Adipose tissue (tissue), 3 donors: ENCODE results near the gene SPACA6. TPM values are rescaled to one million over a fixed set of nuclear protein-coding genes. Genes with fewer than 3 reads are reported as not detected.
"Not testable (repeated sequence)": the region's sequence is repeated elsewhere in the genome, so short reads cannot be mapped to it uniquely, and the experiment has no call there.

Experiments
- H3K27ac ChIP-seq: one replicate; pipeline ENCODE4 v1.5.1; 2013; ENCODE audit warnings: low read depth, low read length
- WGBS, 3 donors: extraction: QIAGEN DNeasy Blood & Tissue Kit; methylation state at CpG; one replicate each; pipeline ENCODE4 v1.1.7; 2013; 5-methylcytosine and 5-hydroxymethylcytosine counted together
- polyA plus RNA-seq, 3 donors: library from polyadenylated mRNA; stranded (reverse); fragments of 200-250 nt; gene quantifications; one replicate each; pipeline ENCODE4 v1.2.3, GENCODE V29; 2013
- donor health status: healthy with polysubstance abuse.
- donor health status: Bipolar disorder and iron deficiency.
- donor health status: healthy.

SPACA6 gene, protein sequence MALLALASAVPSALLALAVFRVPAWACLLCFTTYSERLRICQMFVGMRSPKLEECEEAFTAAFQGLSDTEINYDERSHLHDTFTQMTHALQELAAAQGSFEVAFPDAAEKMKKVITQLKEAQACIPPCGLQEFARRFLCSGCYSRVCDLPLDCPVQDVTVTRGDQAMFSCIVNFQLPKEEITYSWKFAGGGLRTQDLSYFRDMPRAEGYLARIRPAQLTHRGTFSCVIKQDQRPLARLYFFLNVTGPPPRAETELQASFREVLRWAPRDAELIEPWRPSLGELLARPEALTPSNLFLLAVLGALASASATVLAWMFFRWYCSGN
- 10 to 100 TPM in 2 of 3 donors, 1 to 10 TPM in 1; 4.7 to 38.5 (median 14.3) TPM for polyA plus RNA-seq

DNA sequence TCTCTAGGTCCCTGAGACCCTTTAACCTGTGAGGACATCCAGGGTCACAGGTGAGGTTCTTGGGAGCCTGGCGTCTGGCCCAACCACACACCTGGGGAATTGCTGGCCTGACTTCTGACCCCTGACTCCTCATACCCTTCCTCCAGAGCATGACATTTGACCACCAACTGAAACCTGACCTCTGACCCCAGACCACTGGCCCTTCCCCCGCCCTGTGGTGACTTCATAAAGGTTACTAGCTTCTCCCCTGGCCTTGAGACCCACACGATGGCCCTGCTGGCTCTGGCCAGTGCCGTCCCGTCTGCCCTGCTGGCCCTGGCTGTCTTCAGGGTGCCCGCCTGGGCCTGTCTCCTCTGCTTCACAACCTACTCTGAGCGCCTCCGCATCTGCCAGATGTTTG is at the start of gene SPACA6:
TSS of gene SPACA6 (plus strand) at position 71 of the 400 bp plus-strand sequence. CDS start at position 268, 197 bp downstream.
- 80 to 88% (median 82%) methylated on average over 8 of the region's 8 CpGs for WGBS, 3 donors
- no peak within 1 kb of the TSS for H3K27ac ChIP-seq

DNA sequence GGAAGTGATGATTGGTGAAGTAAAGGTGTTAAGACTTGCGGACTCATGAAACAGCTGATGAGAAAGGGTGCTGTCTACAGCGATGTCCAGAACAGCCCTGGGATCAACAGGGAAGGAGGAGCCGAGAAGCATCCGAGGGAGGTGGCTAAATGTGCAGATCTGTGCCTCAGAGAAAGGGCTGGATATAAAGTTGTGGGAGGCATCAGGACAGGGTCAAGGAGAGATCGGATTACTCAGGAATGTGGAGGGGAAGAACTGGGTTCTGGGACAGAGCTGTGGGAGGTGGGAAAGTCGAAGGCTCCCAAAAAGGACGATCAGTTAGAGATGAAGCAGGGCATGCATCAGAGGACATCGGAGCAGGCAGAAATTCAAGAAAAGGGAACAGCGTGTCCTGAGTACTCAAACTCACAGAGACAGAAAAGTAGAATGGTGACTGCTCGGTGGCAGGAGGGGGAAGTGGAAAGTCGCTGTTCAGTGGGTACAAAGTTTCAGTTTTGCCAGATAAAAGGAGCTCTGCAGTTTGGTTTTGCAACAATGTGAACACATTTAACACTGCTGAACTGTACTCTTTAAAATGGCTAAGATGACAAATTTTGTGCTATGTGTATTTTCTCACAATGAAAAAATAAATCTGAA is 48.4 kb upstream of the SPACA6 start:
- no peak overlapping the region for H3K27ac ChIP-seq
- WGBS, 3 donors, result 34 to 38% (median 37%) methylated on average over 11 of the region's 11 CpGs

DNA sequence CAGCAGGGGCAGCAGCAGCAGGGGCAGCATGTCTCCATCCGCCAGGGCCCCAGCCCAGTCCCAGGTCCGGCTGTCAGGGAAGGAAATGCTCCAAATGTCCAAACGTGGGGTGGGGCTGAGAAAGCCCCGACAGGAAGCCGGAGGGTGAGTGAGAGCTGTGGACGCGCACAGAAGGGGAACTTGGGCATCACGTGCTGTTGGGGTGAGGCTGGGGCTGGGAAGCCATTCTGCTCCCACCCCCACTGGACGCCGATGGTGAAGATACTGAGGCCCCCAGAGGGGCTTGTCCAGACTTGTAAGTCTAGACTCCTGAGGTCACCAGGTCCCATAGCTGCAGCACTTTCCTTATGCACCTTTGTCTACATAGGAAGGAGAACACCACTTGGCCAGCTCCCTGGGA is 46.4 kb upstream of the SPACA6 start, which contains the start of gene SIGLEC14:
TSS of gene SIGLEC14 (minus strand) at position 96 of the 400 bp plus-strand sequence. CDS start at position 30, 66 bp downstream.
- not testable (repeated sequence) for H3K27ac ChIP-seq
- WGBS, 3 donors, result 4 to 32% (median 19%) methylated on average over 3 to 5 of the region's 10 CpGs

DNA sequence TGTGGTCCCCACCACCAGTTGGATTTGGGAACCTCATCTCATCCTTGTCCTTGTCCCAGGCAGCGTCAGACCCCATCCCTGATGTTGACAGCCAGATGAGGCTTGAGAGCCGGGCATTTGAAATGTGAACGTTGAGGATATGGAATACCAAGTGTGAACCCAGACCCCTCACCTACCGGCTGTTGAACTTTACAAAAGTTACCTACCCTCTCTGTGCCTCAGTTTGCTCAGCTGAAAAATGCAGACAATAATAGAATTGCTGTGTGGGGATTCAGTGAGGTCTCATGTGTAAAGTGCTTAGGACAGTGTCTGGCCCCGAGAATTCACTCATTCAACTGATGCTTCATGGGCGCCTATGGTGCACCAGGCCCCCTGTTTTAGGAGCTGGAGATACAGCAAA is 45.8 kb upstream of the SPACA6 start:
- 77 to 91% (median 91%) methylated on average over 6 of the region's 6 CpGs for WGBS, 3 donors
- H3K27ac ChIP-seq, result no peak overlapping the region

DNA sequence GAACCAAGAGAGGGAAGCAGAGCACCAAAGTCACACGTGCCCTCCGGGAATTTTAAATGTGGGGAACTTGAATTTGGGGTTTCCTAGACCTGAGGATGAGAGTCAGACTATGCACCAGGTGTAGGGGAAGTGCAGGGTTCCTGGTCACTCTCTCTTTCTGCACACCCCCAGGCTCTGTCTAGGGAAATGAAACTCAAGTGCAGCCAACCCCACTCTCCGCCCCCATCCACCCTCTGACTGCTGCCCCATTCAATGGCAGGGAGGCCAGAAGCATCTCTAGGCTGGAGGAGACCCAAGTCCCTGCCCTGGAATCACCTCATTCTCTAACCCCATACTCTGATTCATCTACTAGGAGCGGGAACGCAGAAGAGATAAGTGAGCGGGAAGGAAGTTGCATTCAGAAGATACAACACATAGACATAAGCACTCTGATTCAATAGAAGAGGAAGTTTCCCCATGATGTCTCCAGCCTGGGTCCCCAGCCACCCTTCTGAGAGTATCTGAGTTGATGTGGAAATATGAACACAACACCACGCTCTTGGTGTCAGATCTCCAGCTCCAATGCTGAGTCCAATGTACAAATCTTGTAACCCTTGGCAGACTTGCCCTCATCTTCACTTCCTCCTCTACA is 41.8 kb upstream of the SPACA6 start:
- H3K27ac ChIP-seq, result no peak overlapping the region
- 61 to 67% (median 62%) methylated on average over 7 of the region's 7 CpGs for WGBS, 3 donors

DNA sequence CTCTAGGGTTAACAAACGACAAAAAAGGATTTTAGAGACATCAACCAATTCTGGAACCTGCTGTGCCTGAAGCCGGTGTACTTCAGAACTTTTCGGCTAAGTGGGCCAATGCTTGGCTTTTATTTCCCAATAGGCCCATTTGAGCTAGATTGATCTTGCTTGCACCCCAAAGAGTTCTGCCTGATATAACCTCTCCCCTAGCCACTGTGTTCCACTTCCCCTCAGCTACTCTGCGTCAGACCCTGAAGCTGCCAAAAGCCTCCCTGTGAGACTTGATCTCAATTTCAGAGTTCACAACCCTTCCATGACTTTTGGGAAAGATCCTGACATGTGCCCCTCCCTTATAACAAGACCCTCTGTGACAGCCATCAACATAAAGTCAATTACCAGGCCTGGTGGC is 40.9 kb upstream of the SPACA6 start:
- H3K27ac ChIP-seq, result no peak overlapping the region
- WGBS, 3 donors, result 41 to 62% (median 62%) methylated on average over 4 of the region's 4 CpGs

DNA sequence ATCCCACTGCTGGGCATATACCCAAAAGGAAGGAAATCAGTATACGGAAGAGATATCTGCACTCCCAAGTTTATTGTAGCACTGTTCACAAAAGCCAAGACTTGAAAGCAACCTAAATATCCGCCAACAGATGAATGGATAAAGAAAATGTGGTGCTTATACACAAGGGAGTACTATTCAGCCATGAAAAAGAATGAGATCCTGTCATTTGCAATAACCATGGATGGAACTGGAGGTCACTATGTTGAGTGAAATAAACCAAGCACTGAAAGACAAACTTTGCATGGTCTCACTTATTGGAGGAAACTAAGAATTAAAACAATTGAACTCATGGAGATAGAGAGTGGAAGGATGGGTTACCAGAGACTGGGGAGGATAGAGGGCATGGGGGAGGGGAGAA is 40.0 kb upstream of the SPACA6 start:
- H3K27ac ChIP-seq, result no peak overlapping the region
- WGBS, 3 donors, result 36 to 65% (median 59%) methylated on average over 2 of the region's 2 CpGs

DNA sequence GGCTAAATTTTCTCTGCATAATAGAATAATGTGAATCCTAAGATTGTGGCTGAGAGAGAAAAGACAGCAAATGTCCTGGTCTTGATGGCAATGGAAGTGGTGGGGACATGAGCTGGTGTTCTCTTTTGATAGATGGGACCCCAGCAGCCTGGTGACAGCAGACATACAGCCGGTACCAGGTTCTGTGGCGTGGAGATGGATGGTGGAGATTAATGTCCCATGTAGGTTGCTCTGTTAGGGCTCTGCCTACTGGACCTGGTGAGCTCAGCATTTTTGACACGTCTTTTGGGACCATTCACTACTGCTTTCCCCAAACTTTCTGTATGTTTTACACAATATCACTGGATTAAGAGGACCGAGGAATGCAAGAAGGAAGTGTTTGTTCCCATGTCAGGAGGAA is 38.3 kb upstream of the SPACA6 start:
- H3K27ac ChIP-seq, result no peak overlapping the region
- 58 to 70% (median 63%) methylated on average over 4 of the region's 4 CpGs for WGBS, 3 donors

DNA sequence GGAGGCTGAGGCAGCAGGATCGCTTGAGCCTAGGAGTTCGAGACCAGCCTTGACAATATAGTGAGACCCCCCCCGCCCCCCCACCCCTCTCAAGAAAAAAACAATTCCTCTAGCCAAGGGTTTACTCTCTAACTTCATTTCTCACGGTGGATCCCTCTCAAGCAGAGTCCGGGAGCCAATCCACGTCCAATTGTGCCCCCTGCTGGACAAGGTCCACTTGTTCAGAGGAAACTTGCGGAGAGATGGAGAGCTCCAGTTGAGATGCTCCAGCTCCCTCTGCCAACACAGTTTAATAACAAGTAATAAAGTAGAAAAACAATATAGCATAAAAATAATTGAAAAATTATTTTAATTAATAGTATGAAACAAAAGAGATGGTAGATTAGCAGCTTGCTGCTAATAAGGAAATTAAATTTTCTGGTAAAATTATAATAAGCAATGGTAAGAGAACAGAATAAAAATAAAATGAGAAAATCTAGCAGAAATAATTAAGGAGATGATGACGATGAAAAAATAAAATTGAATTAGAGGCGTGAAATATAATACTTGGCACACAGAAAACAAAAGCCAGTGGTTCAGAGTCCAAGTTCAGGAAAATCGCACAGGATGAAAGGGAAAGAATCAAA is 32.0 kb upstream of the SPACA6 start:
- no peak overlapping the region for H3K27ac ChIP-seq
- 11 to 20% (median 14%) methylated on average over 8 to 10 of the region's 10 CpGs for WGBS, 3 donors

DNA sequence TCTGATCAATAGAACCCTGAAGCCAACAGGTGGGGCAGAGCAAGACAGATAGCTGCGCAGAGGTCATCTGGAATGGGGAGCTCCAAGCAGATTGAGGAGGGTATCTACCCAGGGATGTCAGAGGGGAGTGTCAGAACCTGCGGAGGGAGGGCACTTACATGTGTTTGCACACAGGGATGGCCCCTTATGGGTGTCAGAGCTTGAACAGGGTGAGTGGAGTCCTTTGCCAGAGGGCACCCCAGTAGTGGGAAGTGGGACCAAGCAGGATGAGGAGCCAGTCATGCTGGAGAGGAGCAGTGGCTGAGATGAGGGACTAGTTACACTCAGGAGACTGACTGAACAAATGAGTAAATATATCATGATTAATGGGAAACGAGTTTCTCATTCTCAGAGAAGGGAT is 29.5 kb upstream of the SPACA6 start:
- no peak overlapping the region for H3K27ac ChIP-seq
- 39 to 65% (median 61%) methylated on average over 3 of the region's 3 CpGs for WGBS, 3 donors

DNA sequence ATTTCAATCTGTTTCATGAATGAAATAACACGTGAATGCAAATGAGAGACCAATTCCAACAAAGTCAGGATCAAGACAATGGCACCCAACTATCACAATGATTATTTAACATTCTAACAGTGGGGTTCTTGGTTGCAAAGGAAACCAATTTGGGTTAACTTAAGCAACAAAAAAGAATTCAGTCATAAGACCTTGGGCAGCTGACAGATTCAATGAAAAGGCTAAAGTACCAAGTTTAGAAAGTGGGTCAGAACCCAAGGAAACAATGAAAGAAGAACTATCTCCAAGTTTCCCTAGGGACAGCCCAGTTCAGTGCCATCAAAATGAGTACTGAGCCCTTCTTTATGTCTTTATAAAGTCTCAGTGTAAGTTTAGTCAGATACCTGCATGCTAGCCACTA is 29.0 kb upstream of the SPACA6 start:
- no peak overlapping the region for H3K27ac ChIP-seq
- 10 to 38% (median 16%) methylated on average over 1 of the region's 1 CpG for WGBS, 3 donors

DNA sequence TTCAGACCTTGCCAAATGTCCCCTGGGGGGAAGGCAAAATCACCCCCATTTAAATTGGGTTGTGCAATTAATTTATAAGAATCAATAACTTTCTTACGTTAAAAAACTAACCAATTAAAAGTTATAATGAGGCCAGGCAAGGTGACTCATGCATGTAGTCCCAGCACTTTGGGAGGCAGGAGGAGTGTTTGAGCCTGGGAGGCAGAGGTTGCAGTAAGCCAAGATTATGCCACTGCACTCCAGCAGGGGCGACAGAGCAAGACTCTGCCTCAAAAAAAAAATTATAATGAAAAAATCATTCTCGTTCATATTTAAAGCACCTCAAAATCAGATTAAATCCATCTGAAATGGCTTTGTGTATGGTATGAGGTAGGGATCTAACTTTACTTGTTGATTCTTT is 28.1 kb upstream of the SPACA6 start:
- 54 to 58% (median 56%) methylated on average over 3 of the region's 3 CpGs for WGBS, 3 donors
- no peak overlapping the region for H3K27ac ChIP-seq

DNA sequence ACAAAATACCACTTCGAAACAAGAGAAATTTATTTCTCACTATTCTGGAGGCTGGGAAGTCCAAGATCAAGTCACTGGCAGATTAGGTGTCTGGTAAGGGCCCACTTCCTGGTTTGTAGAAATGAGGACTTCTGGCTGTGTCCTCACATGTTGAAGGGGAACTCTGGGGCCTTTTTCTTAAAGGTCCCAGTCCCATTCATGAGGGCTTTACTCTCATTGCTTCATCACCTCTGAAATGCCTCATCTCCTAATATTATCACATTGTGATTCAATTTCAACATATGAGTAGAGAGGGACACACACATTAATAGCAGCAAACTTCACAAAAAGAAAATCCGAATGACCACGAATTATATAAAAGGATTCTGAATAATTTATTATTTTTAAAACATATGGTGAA is 24.9 kb upstream of the SPACA6 start:
- no peak overlapping the region for H3K27ac ChIP-seq
- 68 to 93% (median 78%) methylated on average over 3 of the region's 3 CpGs for WGBS, 3 donors

DNA sequence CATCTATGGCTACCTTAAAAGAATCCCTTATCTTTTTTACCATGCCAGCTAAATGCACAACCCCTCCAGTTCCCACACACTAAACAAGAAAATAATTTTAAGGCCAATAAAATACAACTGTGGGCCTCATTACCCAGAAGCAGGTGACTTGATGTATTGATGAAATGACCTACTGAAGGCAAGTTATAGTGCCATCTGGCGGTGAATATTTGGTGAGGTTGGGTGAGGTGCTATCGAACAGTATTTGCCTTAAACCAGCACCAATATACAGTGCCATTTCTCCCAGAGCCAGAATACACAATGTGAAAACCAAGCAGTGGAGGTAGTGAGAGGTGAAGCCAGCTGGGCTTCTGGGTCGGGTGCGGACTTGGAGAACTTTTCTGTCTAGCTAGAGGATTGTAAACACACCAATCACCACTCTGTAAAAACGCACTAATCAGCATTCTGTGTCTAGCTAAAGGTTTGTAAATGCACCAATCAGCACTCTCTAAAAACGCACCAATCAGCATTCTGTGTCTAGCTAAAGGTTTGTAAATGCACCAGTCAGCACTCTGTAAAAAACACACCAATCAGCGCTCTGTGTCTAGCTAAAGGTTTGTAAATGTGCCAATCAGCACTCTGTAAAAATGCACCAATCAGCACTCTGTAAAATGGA is 17.1 kb upstream of the SPACA6 start:
- H3K27ac ChIP-seq, result not testable (repeated sequence)
- 61 to 72% (median 70%) methylated on average over 7 of the region's 7 CpGs for WGBS, 3 donors

DNA sequence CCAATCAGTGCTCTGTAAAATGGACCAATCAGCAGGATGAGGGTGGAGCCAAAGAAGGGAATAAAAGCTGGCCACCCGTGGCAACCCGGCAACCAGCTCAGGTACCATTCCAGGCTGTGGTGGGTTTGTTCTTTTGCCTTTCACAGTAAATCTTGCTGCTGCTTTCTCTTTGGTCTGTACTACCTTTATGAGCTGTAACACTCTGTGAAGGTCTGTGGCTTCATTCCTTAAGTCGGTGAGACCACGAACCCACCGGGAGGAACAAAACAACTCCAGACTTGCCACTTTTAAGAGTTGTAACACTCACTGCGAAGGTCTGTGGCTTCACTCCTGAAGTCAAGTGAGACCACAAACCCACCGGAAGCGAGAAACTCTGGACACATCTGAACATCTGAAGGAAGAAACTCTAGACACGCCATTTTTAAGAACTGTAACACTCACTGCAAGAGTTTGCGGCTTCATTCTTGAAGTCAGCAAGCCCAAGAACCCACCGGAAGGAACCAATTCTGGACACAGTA is 16.5 kb upstream of the SPACA6 start:
- no peak overlapping the region for H3K27ac ChIP-seq
- WGBS, 3 donors, result 56 to 67% (median 60%) methylated on average over 10 to 11 of the region's 11 CpGs

DNA sequence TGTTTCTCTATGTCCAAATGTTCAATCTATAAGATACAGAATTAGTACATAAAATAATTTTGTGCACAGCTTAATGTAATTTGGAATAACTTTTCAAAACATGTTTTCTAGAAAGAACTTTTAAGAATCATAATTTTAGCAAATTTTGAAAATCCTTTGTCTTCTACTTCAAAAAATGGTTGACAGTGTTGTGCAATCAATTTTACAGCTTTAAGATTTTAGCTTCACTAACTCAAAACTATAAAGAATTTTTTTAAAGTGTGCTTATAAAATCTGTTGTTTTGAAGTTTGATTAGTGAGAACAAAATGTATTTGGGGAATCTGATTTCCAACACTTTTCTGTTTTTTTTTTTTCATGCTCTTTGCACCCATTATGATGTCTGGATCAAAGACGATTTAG is 12.7 kb upstream of the SPACA6 start:
- WGBS, 3 donors, result 87 to 90% (median 87%) methylated on average over 1 of the region's 1 CpG
- no peak overlapping the region for H3K27ac ChIP-seq

DNA sequence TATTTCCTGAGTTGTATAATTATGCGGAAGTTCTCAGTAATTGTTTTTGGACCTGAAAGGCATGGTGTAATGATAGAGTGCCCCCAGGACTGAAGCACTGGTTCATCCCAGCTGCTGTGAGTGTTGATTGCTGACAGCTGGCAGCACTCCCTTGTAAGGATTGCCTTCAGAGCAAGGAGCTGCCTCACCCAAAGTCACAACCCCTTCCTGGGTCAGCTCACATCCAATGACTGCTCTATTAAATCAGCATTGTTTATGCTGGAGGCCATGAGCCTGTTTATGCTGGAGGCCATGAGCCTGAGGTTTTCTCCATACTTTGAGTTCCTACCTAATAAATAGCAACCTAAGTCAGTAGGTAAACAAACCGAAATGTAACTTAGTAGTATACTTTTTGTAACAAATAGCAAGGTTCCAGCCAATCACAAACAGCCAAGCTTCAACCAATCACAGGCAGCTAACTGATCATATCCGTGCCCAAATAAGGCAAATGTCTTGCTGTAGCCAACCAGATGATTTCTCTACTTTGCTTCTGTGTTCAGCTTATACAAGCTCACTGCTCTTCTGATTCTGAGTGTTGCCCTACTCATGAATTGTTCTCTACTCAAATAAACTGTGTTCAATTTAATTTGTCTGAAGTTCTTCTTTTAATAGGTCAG is 11.7 kb upstream of the SPACA6 start:
- H3K27ac ChIP-seq, result no peak overlapping the region
- 55 to 73% (median 61%) methylated on average over 3 of the region's 3 CpGs for WGBS, 3 donors

DNA sequence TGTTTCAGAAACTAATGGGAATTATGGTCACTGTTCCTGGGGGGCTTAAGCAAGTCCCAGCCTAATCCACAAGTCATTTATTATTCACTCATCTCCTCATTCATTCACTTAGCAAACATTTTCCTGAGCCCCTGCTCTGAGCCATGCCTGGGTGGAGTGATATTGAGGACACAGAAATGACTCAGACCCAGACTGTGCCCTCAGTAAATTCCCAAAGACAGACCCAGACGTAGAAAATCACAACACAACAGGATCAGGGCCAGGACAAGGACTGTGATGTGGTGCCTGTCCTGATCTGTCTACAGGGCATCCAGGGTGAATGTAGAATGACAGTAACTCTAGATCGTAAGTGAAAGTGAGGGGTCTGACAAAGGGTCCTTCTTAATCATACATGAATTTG is 7.0 kb upstream of the SPACA6 start:
- 61 to 84% (median 77%) methylated on average over 2 of the region's 2 CpGs for whole genome bisulfite sequencing, 3 donors
- no peak overlapping the region for H3K27ac ChIP-seq
